GM19239 (cell line): ENCODE data around the gene PEX6.

Source experiments
- DNase-seq: peaks from one replicate; pipeline ENCODE4 v3.0.0; 2011; ENCODE audit warnings: low spot score; ENCODE audit not compliant: insufficient read length
- FAIRE-seq: peaks from 2 replicates; lab custom pipeline; 2011; peaks lifted over from hg19 to GRCh38; lab: Jason Lieb, UNC

Gene PEX6

DNA sequence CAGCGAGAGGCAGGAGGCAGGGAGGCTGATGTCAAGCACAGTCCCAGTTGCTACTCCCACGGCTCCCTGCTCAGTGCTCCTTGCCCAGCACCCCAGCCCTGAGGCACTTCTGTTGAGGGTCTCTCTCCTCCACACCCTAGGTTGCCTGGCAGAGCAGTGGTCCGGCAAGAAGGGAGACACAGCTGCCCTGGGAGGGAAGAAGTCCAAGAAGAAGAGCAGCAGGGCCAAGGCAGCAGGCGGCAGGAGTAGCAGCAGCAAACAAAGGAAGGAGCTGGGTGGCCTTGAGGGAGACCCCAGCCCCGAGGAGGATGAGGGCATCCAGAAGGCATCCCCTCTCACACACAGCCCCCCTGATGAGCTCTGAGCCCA, 40.6 kb downstream of the PEX6 start:
- FAIRE-seq (no peak), DNase-seq (no peak)

DNA sequence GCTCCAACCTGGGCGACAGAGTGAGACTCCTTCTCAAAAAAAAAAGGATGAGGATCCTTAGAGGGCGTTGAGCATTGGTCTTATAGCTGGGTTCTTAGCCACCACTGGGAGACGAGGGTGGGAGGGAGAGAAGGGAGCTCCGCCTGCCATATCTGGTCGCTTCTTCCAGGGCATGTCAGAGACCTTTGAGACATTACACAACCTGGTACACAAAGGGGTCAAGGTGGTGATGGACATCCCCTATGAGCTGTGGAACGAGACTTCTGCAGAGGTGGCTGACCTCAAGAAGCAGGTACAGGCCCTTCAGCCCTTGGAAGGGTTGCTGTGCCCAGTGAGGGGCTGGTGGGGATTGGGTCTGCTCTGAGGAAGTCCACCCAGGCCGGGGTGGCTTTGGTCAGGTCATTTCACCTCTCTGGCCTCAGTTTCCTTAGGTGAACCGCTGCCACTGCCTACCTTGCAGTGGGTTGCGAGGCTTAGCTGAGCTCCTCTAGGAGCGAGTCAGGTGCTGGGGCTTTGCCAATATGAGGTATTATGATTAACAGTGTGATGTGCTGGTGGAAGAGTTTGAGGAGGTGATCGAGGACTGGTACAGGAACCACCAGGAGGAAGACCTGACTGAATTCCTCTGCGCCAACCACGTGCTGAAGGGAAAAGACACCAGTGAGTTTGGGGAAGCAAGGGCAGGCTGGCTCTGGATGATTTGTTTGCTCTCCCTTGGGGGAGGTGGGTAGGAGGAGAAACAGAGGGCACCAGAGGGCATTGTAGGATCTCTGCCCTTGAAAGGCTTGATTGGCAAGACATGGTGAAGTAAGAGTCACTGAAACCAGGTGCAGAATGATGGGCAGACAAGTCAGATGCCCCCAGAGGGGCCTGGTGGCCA, 41.2 kb downstream of the PEX6 start:
- no peak for FAIRE-seq
- DNase-seq = no peak

DNA sequence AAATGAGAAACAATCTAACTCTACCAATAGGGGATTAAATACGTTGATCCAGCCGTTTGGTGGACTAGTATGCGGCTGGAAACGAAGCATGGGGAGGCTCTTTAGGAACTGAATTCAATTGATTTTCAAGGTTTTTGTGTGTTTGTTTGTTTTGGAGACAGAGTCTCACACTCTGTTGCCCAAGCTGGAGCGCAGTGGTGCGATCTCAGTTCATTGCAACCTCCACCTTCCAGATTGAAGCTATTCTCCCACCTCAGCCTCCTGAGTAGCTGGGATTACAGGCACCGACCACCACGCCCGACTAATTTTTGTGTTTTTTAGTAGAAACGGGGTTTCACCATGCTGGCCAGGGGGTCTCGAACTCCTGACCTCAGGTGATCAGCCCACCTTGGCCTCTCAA, 42.6 kb downstream of the PEX6 start:
- FAIRE-seq = no peak
- DNase-seq = no peak

DNA sequence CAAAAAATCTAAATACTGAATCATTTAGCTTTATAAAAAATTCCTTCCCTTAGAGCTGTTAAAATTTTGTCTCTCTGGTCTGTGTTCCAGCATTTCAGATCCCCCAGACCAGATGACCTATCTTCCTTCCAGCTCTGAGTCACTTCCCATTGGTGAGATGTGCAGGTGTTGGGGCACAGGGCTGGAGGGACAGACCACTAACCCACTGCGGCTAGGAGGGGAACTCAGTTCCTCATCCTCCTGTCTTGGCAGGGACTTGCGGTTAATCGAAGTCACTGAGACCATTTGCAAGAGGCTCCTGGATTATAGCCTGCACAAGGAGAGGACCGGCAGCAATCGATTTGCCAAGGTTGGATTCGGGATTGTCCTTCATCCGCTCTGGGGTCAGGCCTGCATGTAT, 43.7 kb downstream of the PEX6 start:
- FAIRE-seq = no peak
- no peak for DNase-seq

DNA sequence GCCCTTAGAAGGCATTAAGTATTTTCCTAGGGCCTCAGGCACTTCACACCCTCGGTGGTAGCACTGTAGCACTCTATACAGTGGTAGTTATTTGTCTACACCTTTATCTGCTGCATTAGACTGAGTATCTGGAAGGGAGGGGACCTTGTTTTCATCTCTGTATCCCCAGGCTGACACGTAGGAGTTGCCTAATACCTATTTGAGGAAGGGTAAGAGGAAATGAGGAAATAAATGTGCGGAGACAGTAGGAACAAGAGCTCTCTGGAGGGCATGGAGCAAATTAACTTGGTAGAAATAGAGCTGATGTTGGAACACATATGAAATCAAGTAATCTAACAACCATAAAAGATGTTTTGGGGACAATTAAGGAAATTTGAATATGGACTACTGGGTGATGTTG, 45.8 kb downstream of the PEX6 start:
- no peak for FAIRE-seq
- no peak for DNase-seq

DNA sequence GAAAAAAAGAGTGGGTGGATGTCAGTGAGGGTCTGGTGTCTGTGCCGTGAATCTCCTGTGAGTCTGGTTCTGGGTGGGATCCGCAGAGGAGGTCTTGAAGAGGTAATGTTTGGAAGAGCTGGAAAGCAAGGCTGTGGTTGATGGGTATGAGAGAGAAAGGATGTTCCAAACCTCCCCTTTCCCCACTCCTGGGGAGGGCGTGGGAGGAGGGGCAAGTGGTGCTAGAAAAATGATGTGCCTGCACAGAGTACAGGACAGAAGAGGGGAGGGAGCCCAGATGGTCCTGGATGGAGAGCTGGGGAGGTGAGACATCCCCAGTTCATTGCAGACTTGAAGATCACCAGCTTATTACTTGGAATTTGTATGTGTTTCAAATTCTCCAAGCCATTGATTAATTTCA, 46.6 kb downstream of the PEX6 start:
- FAIRE-seq (no peak), DNase-seq (no peak)

DNA sequence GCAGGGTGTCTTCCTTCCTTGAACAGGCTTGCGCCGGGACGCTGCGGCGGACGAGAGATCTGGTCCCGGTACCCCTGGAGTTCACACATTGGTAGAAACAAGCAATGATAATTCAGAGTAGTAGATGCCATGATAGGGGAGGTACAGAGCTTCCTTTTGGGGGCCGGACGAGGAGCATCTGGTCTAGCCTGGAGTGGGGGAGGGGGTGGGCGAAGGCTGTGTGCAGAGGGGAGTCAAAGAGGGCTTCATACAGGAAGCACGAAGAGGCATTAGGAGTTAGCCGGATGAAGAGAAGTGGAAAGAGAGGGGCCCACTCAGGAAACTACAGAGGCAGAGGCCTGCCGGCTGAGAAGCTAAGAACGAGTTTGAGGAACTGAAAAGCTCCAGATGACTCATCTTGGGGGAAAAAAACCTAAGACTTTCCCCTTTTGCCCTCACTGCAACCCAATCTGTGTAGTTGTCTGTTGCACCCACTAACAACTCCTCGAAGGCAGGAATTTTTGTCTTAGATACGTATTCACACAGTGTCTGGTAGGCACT, 49.1 kb downstream of the PEX6 start:
- peak; percentile 70 for DNase-seq
- no peak for FAIRE-seq

DNA sequence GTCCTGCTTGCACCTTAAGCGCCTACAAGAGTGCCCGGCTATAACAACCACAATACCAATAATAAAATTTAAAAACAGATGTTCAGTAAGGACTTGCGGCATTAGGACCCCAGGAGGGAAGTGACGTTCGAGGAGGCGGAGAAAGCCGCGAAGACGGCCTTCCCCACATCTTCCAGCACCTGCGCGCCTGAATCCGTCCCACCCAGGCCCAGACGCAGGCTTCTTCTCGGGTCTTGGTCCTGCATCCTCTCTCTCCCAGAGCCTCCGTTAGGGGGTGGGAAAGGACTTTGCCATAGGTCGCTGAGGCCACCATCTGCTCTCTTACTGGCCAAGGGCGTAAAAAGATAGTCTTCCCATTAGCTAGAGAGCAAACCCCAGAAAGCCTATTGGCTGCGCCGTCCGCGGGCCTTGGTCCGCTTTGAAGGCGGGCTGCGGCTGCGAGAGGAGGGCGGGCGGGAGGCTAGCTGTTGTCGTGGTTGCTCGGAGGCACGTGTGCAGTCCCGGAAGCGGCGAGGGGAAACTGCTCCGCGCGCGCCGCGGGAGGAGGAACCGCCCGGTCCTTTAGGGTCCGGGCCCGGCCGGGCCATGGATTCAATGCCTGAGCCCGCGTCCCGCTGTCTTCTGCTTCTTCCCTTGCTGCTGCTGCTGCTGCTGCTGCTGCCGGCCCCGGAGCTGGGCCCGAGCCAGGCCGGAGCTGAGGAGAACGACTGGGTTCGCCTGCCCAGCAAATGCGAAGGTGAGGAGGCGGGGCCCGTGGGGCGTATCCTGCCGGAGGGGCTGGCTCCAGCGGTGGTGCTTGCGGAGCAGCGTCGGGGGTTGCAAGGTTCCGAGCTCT, 49.8 kb downstream of the PEX6 start, which contains the start of gene CNPY3:
Gene CNPY3 (plus strand): TSS at position 495 of the 835 bp plus-strand sequence. CDS start 91 bp downstream, at position 586.
- DNase-seq = peak; percentile 83
- FAIRE-seq = peak; percentile 97

DNA sequence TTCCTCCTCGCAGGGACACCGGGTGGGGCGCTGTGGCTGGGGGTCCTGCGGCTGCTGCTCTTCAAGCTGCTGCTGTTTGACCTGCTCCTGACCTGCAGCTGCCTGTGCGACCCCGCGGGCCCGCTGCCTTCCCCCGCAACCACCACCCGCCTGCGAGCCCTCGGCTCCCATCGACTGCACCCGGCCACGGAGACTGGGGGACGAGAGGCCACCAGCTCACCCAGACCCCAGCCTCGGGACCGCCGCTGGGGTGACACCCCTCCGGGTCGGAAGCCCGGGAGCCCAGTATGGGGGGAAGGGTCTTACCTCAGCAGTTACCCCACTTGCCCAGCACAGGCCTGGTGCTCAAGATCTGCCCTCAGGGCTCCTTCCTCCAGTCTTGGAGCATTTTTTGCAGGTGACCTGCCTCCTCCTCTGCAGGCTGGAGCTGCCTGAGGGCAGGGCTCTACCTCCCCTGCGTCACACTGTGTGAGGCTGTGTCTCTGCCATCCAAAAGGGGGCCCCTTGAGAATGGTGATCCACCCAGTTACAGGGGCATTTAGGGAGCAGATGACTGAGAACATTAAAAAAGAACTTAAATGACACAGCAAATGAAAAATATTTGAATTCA, 53.6 kb downstream of the PEX6 start:
- FAIRE-seq (no peak), DNase-seq (no peak)

DNA sequence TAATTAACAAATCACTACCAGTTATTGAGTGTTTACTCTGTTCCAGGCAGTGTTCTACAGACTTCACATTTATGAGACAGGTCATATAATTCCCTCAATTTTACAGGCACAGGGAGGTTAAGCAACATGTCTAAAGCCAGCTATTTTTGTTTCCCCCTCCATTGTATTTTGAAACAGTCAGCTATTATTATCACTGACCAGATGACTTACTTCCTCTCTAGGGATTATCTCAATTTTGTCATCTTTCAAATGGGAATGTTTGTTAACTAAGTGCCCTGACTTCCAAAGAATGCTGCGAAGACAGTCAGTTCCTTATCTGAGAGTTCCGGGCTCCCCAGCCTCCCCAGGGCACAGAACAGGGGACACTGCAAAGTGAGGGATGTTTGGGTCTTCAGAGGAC, 55.3 kb downstream of the PEX6 start:
- FAIRE-seq = no peak
- DNase-seq = no peak

DNA sequence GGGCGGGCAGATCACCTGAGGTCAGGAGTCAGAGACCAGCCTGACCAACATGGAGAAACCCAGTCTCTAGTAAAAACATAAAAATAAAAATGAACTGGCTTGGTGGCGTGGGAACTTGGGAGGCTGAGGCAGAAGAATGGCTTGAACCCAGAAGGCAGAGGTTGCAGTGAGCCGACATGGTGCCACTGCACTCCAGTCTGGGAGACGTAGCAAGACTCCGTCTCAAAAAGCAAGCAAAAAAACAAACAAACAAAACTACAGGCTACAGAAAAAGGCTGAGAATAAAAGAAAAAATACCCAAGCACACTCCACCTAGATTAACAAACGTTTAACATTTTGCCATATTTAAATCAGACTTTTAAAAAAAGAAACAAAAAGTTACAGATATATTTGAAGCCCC, 57.2 kb downstream of the PEX6 start:
- DNase-seq (no peak), FAIRE-seq (no peak)

DNA sequence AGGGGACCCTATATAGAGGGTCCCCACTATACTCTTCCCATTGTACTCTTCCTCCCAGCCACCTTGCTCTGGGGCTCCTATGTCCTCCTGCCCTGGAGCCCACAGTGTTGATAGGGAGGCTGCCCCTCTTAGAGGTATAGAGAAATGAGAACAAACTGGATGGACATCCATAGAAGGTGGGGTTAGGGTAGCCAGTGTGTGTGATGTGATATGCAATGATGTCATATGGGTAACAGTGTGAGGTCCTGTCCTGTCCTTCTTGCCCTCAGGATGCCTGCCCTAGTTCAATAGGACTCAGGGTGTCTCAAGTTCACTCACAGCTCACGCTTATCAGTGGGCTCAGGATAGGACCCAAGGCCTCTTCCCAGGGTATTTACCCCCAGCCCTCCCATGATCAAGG, 62.7 kb downstream of the PEX6 start:
- no peak for DNase-seq
- FAIRE-seq = no peak

DNA sequence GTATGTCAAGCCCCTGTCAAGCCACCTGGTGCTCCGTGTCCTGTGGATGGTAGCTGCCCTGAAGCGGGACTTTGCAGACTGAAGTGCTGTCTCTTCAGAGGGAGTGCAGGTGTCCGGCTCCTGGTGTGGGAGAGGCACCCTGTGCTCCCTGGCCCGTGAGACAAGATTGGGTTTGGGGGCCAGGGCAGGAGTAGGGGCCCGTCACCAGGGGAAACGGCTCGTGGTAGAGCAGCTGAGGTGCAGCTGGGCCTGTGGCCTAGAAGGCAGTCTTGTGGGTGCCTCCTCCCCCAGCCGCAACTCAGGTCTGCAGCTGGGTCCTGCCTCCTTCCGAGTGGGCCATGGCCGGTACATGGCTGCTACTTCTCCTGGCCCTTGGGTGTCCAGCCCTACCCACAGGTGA, 63.2 kb downstream of the PEX6 start, which contains the start of gene PTCRA:
Gene PTCRA (plus strand): TSS at position 322 of the 400 bp plus-strand sequence. CDS start 17 bp downstream, at position 339.
- DNase-seq (no peak), FAIRE-seq (no peak)

DNA sequence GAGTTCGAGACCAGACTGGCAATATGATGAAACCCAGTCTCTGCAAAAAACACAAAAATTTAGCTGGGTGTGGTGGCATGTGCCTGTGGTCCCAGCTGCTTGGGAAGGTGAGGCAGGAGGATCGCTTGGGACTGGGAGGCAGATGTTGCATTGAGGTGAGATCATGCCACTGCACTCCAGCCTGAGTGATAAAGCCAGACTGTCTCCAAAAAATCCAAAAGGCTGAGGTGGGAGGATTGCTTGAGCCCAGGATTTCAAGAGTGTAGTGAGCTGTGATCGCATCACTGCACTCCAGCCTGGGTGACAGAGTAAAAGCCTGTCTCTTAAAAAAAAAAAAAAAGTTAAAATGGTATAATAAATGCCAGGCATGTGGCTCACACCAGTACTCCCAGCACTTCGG, 64.4 kb downstream of the PEX6 start:
- FAIRE-seq (no peak), DNase-seq (no peak)
